Endometrium (tissue), 2 donors: ENCODE results near the gene SERBP1.
"Not testable (repeated sequence)": the region's sequence is repeated elsewhere in the genome, so short reads cannot be mapped to it uniquely, and the experiment has no call there.

Experiments
- FAIRE-seq: peaks from 2 replicates; lab custom pipeline; 2012; peaks lifted over from hg19 to GRCh38; lab: Jason Lieb, UNC
- donor health status: control.
- donor health status: control.

Gene SERBP1

DNA sequence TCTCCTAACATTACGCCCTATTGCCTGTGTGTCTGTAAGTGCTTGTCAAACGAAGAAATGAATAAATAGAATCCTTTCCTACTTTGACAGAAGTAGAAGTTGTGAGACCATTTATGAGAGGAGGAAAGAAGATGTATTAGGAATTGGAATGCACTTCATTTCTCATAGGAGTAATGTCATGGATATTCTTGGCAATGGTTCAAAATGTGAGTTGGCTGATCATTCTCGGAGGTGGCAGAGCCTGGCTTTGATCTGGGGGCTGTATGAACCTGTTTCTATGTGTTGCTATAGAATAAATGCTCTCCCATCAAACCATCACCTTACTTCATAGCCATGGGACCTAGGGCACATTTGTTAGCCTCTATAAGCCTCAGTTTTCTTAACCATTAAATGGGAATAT is 10.1 kb upstream of the SERBP1 start:
- FAIRE-seq, result no peak

- no peak for FAIRE-seq
Observed at GRCh38 chr1:67439277-67440029, 9.3 kb upstream of the SERBP1 start.

DNA sequence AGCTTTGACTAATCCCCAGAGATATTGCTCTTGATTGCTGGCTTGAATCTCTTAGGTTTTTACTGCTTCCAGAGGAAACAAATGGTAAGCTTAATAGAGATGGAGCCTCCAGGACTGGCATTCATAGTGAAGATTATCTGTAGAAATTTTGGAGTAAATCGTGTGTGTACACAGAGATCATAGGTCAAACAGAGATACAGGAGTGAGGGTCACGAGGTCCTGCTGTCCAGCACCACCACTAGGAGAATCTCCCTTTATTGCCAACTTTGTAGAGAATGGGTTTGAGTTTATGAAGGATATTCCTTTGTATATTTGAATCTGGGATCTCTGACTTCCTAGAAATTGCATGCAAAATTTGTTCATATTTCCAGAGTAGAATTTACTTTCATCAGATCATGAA is 7.8 kb upstream of the SERBP1 start:
- no peak for FAIRE-seq

- no peak for FAIRE-seq
Observed at GRCh38 chr1:67436511-67437055, 6.4 kb upstream of the SERBP1 start.

DNA sequence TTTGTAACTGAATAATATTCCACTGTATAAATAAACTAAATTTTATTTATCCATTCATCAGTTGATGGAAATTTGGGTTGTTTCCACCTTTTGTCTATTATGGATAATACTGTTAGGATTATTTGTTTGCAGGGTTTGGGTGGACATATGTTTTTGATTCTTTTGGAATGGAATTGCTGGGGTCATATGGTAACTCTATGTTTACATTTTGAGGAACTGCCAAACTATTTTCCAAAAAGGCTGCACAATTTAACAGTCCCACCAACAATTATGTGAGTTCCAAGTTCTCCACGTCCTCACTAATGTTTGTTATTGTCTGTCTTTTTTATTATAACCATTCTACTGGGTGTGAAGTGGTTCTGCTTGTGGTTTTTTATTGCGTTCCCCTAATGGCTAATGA is 4.3 kb upstream of the SERBP1 start:
- peak; percentile 89 for FAIRE-seq

- no peak for FAIRE-seq
Observed at GRCh38 chr1:67433837-67434236, 3.6 kb upstream of the SERBP1 start.

DNA sequence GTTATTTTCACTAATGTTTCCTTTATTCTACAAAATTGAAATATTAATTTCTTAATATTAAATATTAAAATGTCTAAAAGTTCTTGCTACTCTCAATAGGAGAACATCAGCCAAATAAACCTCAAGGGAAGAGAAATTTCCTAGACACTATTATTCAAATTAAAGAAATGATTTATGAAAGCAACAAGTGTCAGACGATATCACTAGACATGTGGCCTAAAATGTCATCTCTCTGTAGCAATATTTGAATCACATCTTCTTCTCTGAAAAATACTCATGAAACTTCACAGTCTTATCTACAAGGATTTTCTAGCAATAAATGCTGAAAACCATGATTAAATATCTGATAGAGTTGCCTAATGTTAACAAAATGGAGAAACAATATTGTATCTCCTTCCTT is 2.5 kb upstream of the SERBP1 start:
- no peak for FAIRE-seq

- no peak for FAIRE-seq
Observed at GRCh38 chr1:67431869-67432578, 1.8 kb upstream of the SERBP1 start.

GRCh38 chr1:67431156-67431765 is 1.1 kb upstream of the SERBP1 start:
- FAIRE-seq, result no peak

- no peak for FAIRE-seq
Observed at GRCh38 chr1:67429528-67430357, 459 bp downstream of the SERBP1 start.

- FAIRE-seq, result no peak
Observed at GRCh38 chr1:67429011-67429527, 1.1 kb downstream of the SERBP1 start.

GRCh38 chr1:67427947-67428346 is 2.3 kb downstream of the SERBP1 start:
- FAIRE-seq, result no peak

- FAIRE-seq, result no peak
Observed at GRCh38 chr1:67427465-67427864, 2.7 kb downstream of the SERBP1 start.

- no peak for FAIRE-seq
Observed at GRCh38 chr1:67420835-67421492, 9.2 kb downstream of the SERBP1 start.

DNA sequence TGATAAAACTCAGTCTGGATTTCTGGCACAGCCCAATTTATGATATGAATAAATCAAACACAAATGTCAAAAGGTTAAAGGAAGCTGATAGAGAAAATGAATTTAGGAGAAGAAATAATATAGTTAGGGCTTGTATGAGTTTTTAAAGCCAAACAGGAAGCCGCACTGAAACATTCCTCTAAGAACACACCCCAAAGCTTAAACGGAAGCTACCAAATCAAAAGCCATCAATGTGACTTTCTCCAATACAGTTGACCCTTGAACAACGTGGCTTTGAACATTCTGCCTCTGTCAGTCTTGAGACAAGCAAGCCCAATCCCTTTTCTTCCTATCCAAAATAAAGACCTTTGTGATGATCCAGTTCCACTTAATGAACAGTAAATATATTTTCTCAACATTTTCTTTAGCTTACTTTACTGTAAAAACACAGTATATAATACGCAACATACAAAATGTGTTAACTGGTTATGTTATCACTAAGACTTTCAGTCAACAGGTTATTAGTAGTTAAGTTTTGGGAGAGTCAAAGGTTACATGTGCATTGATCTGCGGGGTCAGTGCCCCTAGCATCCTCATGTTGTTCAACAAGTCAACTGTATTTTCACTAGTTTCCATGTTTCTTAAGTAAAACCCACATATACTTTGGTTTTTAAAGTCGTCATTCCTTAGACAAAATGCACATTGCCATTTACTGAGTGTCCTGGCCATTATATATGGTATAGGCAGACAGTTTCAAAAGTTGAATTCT is 11.2 kb downstream of the SERBP1 start:
- no peak for FAIRE-seq

DNA sequence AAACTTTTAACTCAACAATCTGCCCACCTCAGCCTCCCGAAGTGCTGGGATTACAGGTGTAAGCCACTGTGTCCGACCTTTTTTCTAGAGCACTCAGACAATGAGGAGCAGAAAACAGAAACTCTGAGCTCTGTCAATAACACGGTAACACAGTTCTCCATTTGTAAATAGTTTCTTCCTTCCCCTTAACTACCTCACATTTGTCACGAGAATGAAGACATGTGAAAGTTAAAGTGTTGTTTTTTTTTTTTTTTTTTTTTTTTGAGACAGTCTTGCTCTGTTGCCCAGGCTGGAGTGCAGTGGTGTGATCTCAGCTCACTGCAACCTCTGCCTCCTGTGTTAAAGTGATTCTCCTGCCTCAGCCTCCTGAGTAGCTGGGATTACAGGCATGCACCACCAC is 12.5 kb downstream of the SERBP1 start:
- not testable (repeated sequence) for FAIRE-seq

- FAIRE-seq, result no peak
Observed at GRCh38 chr1:67415041-67415440, 15.2 kb downstream of the SERBP1 start.

DNA sequence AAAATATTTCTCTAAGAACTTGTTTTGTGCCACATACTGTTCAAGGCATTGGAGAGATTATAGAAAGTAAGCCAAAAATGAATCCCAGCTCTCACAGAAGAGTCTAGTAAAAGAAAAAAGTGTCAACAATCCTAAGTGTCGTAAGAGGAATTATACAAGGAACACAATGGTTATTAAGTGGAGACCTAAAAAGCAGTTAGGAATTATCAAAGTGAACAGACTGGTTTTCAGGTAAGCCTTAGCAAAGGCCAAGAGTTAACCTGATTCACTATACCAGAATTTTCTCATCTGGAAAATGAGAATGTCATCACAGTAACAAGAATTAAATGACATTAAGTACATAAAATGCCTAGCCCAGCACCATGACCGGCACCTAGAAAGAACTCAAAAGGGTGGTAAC is 15.6 kb downstream of the SERBP1 start:
- FAIRE-seq, result no peak

DNA sequence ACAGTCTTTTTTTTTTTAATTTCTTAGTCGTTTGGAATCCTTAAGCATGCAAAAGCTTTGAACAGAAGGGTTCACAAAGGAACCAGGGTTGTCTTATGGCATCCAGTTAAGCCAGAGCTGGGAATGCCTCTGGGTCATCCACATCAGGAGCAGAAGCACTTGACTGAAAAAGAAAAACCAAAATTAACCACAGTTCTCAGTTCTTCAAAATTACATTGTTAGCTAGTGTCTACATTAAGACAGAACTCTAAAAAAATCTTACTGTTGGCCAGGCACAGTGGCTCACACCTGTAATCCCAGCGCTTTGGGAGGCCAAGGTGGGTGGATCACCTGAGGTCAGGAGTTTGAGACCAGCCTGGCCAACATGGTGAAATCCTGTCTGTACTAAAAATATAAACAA is 17.1 kb downstream of the SERBP1 start:
- not testable (repeated sequence) for FAIRE-seq

DNA sequence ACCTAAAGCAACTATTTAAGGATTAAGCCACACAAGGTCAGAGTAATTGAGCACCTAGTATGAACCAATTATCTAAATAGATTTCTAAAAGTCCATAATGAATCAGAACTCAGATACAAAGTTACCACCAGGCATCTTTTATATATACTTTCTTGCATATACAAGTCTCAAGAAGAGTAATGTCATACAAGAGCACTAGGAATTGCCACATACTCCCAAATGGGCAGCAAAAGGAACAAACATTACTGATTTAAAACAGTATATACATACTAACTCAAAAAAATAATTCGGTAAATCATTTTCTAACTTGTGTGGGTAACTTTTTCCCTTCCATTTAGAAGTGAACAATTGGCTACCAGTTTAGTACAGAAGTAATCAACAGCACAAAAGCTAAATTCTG is 22.1 kb downstream of the SERBP1 start:
- FAIRE-seq, result no peak

DNA sequence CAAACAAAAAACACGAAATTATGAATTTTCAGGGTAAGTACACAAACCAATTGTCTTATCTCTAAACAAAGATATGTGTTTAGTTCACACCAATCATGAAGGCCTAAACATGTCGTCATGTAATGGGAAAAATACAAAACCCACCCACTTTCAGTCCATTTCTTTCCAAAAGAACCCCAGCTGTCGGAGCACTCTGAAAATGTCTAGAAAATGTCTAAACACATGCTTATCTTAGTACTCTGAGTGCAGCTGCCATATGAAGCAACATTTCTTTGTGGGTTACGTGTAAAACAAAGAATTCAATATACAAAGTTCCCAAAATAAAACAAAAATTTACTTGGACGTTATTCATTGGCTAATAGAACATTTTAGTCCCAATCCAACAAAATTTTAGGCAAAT is 22.7 kb downstream of the SERBP1 start:
- FAIRE-seq, result no peak
